Upper lobe of left lung (tissue), 6 donors: ENCODE measurements around the gene VPS13D. TPM values are rescaled to one million over a fixed set of nuclear protein-coding genes. Genes with fewer than 3 reads are reported as not detected.
A peak's percentile ranks its signal among the peaks of the same experiment; 100 is the strongest.

Experiments
- ATAC-seq, 2 donors: fragments of 200-7000 bp; cut with Tn5 transposase; one replicate each; pipeline ENCODE4 v1.9.1; 2022; ENCODE audit warnings: mild to moderate bottlenecking in 2 of 2, moderate library complexity in 2 of 2; ENCODE audit not compliant: low FRiP score in 2 of 2
- DNase-seq, 2 donors: peaks; one replicate each; pipeline ENCODE4 v3.0.0-alpha.2; 2019 to 2020
- H3K27ac ChIP-seq, 4 donors: fragments of 200-600 bp; sonication (generic); one replicate each; pipeline ENCODE4 v1.5.1; 2016 to 2019
- H3K27me3 ChIP-seq, 4 donors: fragments of 200-600 bp; sonication (generic); one replicate each; pipeline ENCODE4 v1.5.1; 2017 to 2019
- H3K36me3 ChIP-seq, 4 donors: fragments of 200-600 bp; sonication (generic); one replicate each; pipeline ENCODE4 v1.5.1; 2016 to 2019
- H3K4me1 ChIP-seq, 4 donors: fragments of 200-600 bp; sonication (generic); one replicate each; pipeline ENCODE4 v1.5.1; 2018 to 2019
- H3K4me3 ChIP-seq, 4 donors: fragments of 200-600 bp; sonication (generic); one replicate each; pipeline ENCODE4 v1.5.1; 2017 to 2019; ENCODE audit warnings: mild to moderate bottlenecking in 2 of 4, moderate library complexity in 1 of 4
- H3K9me3 ChIP-seq, 4 donors: fragments of 200-600 bp; sonication (generic); one replicate each; pipeline ENCODE4 v1.5.1; 2018 to 2019
- EP300 ChIP-seq, 4 donors: sonication (generic); formaldehyde crosslinking; IDR thresholded peaks; one replicate each; pipeline ENCODE4 v1.5.1; 2017; ENCODE audit warnings: antibody characterized with exemption in 4 of 4, control low read depth in 2 of 4
- POLR2A ChIP-seq, 4 donors: fragments of 450-650 bp; IDR thresholded peaks; one replicate each; pipeline ENCODE4 v1.5.1; 2016 to 2017; ENCODE audit warnings: antibody characterized with exemption in 4 of 4, mild to moderate bottlenecking in 2 of 4
- POLR2AphosphoS5 ChIP-seq, 2 donors: sonication (generic); formaldehyde crosslinking; IDR thresholded peaks; one replicate each; pipeline ENCODE4 v1.5.1; 2017; ENCODE audit warnings: antibody characterized with exemption in 2 of 2
- WGBS, 2 donors: methylation state at CpG; one replicate each; pipeline ENCODE4 v1.1.5; 2017 to 2018; 5-methylcytosine and 5-hydroxymethylcytosine counted together
- total RNA-seq, 6 donors: library from RNA; depleted of rRNA in 4 of 6; stranded (reverse); fragments of >200 nt in 4 of 6; gene quantifications; one replicate each; pipeline versions ENCODE4 v1.1.0 to v1.2.1, GENCODE V29; 2016 to 2021
- TF ChIP-seq, protein P1 (sequence below), 6 experiments: fragments of 450-650 bp in 4 of 6; fragments of 200-600 bp in 2 of 6; sonication (generic) in 2 of 6; IDR thresholded peaks; one replicate each; pipeline ENCODE4 v1.5.1; 2016 to 2019; ENCODE audit warnings: antibody characterized with exemption in 6 of 6
- donor health status: DM: no; HTN: no; CAD: no; lungs with moderate emphysema.
- donor health status: DM: no; HTN: yes; CAD: no; lungs with severe emphysema.

The VPS13D gene
- total RNA-seq, 6 donors from 2014 or later = 54.9 to 181 (median 87.9) TPM

DNA sequence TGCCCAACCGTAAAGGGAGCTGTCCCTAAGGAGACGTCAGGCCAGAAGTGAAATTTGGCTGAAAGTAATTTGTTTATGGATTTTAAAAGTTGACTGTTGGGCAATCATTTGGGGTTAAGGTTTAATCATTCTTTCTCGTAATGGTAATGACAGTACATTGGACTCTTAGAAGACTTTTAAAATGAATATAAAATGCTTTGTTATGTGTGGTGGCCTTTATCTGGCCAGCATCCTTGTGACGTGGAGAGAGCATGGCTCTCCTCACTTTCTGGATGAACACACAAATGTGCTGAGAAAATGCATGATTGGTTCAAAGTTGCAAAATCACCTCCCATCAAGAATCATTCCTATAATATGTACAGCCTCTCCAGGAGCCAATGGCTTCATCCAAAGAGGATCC, 227.9 kb downstream of the VPS13D start:
- DNase-seq (no peak), ATAC-seq (peak in 1 of 2 donors; percentile 72)
- peaks cover 0 to 13% (median 0%) of the 10 kb centered on the region in 4 donors for H3K36me3 ChIP-seq
- peak overlapping the region; percentile 17 to 57 (median 46) for H3K27ac ChIP-seq
- WGBS, 2 donors = 76 to 85% methylated on average over 4 of the region's 4 CpGs
- H3K9me3 ChIP-seq = no peaks in the 10 kb centered on the region
- TF ChIP-seq POLR2AphosphoS5 (IDR thresholded peaks at IDR 0.05) (peak in 1 of 2 donors; percentile 16), POLR2A (IDR thresholded peaks at IDR 0.05) (no peak)
- no peaks in the 10 kb centered on the region for H3K27me3 ChIP-seq
- peaks cover 69 to 89% (median 86%) of the 10 kb centered on the region in 4 donors for H3K4me1 ChIP-seq
- H3K4me3 ChIP-seq = no peak overlapping the region

GRCh38 chr1:12458571-12458970, 228.7 kb downstream of the VPS13D start:
- Histone ChIP-seq H3K4me3 (no peak overlapping the region), H3K9me3 (no peaks in the 10 kb centered on the region), H3K4me1 (peaks cover 69 to 87% (median 81%) of the 10 kb centered on the region in 4 donors), H3K36me3 (peaks cover 0 to 13% (median 0%) of the 10 kb centered on the region in 4 donors), H3K27me3 (no peaks in the 10 kb centered on the region), H3K27ac (peak overlapping the region in 3 of 4 donors; percentile 17 to 57 (median 55))
- ATAC-seq = no peak
- no peak for DNase-seq
- WGBS, 2 donors = 33 to 70% methylated on average over 1 of the region's 1 CpG
- TF ChIP-seq POLR2AphosphoS5 (IDR thresholded peaks at IDR 0.05) (peak; percentile 21 to 55), POLR2A (IDR thresholded peaks at IDR 0.05) (no peak)
- TF ChIP-seq, protein P1, sequence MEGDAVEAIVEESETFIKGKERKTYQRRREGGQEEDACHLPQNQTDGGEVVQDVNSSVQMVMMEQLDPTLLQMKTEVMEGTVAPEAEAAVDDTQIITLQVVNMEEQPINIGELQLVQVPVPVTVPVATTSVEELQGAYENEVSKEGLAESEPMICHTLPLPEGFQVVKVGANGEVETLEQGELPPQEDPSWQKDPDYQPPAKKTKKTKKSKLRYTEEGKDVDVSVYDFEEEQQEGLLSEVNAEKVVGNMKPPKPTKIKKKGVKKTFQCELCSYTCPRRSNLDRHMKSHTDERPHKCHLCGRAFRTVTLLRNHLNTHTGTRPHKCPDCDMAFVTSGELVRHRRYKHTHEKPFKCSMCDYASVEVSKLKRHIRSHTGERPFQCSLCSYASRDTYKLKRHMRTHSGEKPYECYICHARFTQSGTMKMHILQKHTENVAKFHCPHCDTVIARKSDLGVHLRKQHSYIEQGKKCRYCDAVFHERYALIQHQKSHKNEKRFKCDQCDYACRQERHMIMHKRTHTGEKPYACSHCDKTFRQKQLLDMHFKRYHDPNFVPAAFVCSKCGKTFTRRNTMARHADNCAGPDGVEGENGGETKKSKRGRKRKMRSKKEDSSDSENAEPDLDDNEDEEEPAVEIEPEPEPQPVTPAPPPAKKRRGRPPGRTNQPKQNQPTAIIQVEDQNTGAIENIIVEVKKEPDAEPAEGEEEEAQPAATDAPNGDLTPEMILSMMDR (IDR thresholded peaks at IDR 0.05) = no peak

DNA sequence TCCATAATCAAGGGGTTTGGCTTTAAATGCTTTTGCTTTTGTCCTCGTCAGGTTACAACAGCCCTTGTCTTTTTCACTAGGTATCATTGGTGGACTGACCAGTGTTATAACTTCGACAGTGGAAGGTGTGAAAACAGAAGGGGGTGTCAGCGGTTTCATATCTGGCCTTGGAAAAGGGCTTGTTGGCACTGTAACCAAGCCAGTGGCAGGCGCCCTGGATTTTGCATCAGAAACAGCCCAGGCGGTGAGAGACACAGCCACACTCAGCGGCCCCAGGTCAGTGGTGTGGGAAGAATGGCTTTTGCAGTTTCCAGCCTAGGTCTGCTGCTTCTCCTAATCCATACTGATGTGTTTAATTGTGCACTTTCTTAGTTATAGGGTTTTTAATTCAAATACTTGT, 230.3 kb downstream of the VPS13D start:
- DNase-seq = no peak
- 92 to 96% methylated on average over 6 of the region's 6 CpGs for WGBS, 2 donors
- peak overlapping the region in 2 of 4 donors; percentile 31 to 57 for H3K27ac ChIP-seq

GRCh38 chr1:12460911-12461621, 231.2 kb downstream of the VPS13D start:
- Histone ChIP-seq H3K4me1 (peaks cover 59 to 74% (median 66%) of the 10 kb centered on the region in 4 donors), H3K36me3 (peaks cover 0 to 19% (median 0%) of the 10 kb centered on the region in 4 donors), H3K27ac (peak overlapping the region; percentile 45 to 85 (median 80)), H3K4me3 (no peak overlapping the region), H3K27me3 (no peaks in the 10 kb centered on the region), H3K9me3 (no peaks in the 10 kb centered on the region)
- peak in 1 of 2 donors; percentile 66 for DNase-seq
- TF ChIP-seq POLR2A (IDR thresholded peaks at IDR 0.05) = no peak
- peak in 1 of 2 donors; percentile 64 for TF ChIP-seq POLR2AphosphoS5 (IDR thresholded peaks at IDR 0.05)
- TF ChIP-seq EP300 (IDR thresholded peaks at IDR 0.05) = peak in 2 of 4 donors; percentile 52 to 57
- peak; percentile 48 to 68 for ATAC-seq
- WGBS, 2 donors = 33% methylated on average over 6 of the region's 6 CpGs

More for the DNA sequence above, 230.3 kb downstream of the VPS13D start:
- ATAC-seq = no peak
- no peak overlapping the region for H3K4me3 ChIP-seq
- H3K36me3 ChIP-seq = peaks cover 0 to 17% (median 0%) of the 10 kb centered on the region in 4 donors
- peaks cover 68 to 83% (median 73%) of the 10 kb centered on the region in 4 donors for H3K4me1 ChIP-seq
- no peaks in the 10 kb centered on the region for H3K27me3 ChIP-seq
- no peak for TF ChIP-seq POLR2A (IDR thresholded peaks at IDR 0.05)
- H3K9me3 ChIP-seq = no peaks in the 10 kb centered on the region

DNA sequence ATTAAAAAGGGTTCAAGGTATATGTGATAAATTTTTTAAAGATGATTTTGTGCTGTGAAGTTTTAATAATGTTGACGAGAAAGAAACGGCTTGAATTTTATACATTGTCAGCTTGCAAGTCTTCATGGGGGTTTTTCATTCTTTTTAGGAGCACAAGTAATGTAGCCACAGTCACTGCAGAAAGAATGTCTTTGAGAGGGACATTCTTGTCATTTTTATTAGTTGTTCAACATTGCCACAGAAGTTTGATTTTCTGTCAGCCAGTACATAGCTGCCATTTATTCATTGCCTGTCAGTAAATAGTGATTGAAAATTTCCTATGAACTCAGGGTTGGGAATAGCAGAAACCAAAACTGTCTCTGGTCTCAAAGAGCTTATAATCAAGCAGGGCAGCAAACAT, 231.9 kb downstream of the VPS13D start:
- TF ChIP-seq, protein P1 (IDR thresholded peaks at IDR 0.05) = no peak
- no peak for TF ChIP-seq POLR2AphosphoS5 (IDR thresholded peaks at IDR 0.05)
- no peak for TF ChIP-seq EP300 (IDR thresholded peaks at IDR 0.05)
- TF ChIP-seq POLR2A (IDR thresholded peaks at IDR 0.05) = no peak
- no peaks in the 10 kb centered on the region for H3K9me3 ChIP-seq
- no peak for DNase-seq
- peaks cover 0 to 16% (median 0%) of the 10 kb centered on the region in 4 donors for H3K36me3 ChIP-seq
- peak in 1 of 2 donors; percentile 20 for ATAC-seq
- 48 to 51% methylated on average over 2 of the region's 2 CpGs for WGBS, 2 donors
- peaks cover 53 to 71% (median 64%) of the 10 kb centered on the region in 4 donors for H3K4me1 ChIP-seq
- H3K4me3 ChIP-seq = no peak overlapping the region
- no peaks in the 10 kb centered on the region for H3K27me3 ChIP-seq
- H3K27ac ChIP-seq = peak overlapping the region; percentile 45 to 85 (median 80)

GRCh38 chr1:12462586-12462985, 232.8 kb downstream of the VPS13D start:
- H3K4me3 ChIP-seq = no peak overlapping the region
- TF ChIP-seq EP300 (IDR thresholded peaks at IDR 0.05) = no peak
- TF ChIP-seq, protein P1 (IDR thresholded peaks at IDR 0.05) = no peak
- no peak for TF ChIP-seq POLR2AphosphoS5 (IDR thresholded peaks at IDR 0.05)
- TF ChIP-seq POLR2A (IDR thresholded peaks at IDR 0.05) = no peak
- no peaks in the 10 kb centered on the region for H3K9me3 ChIP-seq
- DNase-seq (no peak), ATAC-seq (no peak)
- 78 to 81% methylated on average over 3 to 4 of the region's 4 CpGs for WGBS, 2 donors
- H3K27ac ChIP-seq = peak overlapping the region; percentile 45 to 85 (median 80)
- H3K4me1 ChIP-seq = peaks cover 45 to 63% (median 55%) of the 10 kb centered on the region in 4 donors
- H3K36me3 ChIP-seq = peaks cover 0 to 8% (median 0%) of the 10 kb centered on the region in 4 donors
- no peaks in the 10 kb centered on the region for H3K27me3 ChIP-seq
